ENCODE results near the gene CRMP1. TPM values are rescaled to one million over a fixed set of nuclear protein-coding genes. Genes with fewer than 3 reads are reported as not detected.

The CRMP1 gene
- total and polyA plus RNA-seq, 2 donors (not counting 3 experiments of a cell fraction or from before 2014, with no cell fraction given): 0.06 TPM; not detected in 1

GRCh38 chr4:5799406-5799805 is 93.5 kb downstream of the CRMP1 start:
- H3K27ac ChIP-seq (ENCODE audit: insufficient read depth, low read depth, low read length): no peak overlapping the region
- no peak overlapping the region for H2AFZ ChIP-seq (ENCODE audit: low read depth, low read length)
- dilution Hi-C loops (cut with MboI; ENCODE audit: extremely low pct_ligation_motif_present, low sequenced_read_pairs) (no loop called here), intact Hi-C loops (cut with micrococcal nuclease) (loop anchor here (10.0 kb wide), 1 partner anchor 165 kb away; no protein-coding TSS in a partner anchor)
- H3K9me1 ChIP-seq (replicated peaks; ENCODE audit: control insufficient read depth, extremely low read depth, insufficient read depth, low read length): no peaks in the 10 kb centered on the region
- no peaks in the 10 kb centered on the region for H3K9me3 ChIP-seq (replicated peaks; ENCODE audit: control insufficient read depth, insufficient read depth, low read length)
- H3K9ac ChIP-seq (replicated peaks; ENCODE audit: extremely low read depth, insufficient read depth, low read length): no peak overlapping the region
- TF ChIP-seq POLR2A (IDR thresholded peaks at IDR 0.05; ENCODE audit: low read depth, low read length): no peak
- no peak for TF ChIP-seq EZH2 (IDR thresholded peaks at IDR 0.05; ENCODE audit: borderline replicate concordance, low read depth, low read length, severe bottlenecking)
- no peak for TF ChIP-seq JUN (IDR thresholded peaks at IDR 0.05; ENCODE audit: borderline replicate concordance, insufficient read depth, insufficient read length, low read depth)
- TF ChIP-seq GATA2 (IDR thresholded peaks at IDR 0.05; ENCODE audit: insufficient read depth, insufficient read length, low read depth, low read length): no peak
- TF ChIP-seq POLR2AphosphoS5 (IDR thresholded peaks at IDR 0.05; ENCODE audit: insufficient read depth, low read depth, low read length): no peak
- TF ChIP-seq, protein P1, sequence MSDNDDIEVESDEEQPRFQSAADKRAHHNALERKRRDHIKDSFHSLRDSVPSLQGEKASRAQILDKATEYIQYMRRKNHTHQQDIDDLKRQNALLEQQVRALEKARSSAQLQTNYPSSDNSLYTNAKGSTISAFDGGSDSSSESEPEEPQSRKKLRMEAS (IDR thresholded peaks at IDR 0.05; ENCODE audit: insufficient read depth, insufficient read length): no peak
- TF ChIP-seq FOS (IDR thresholded peaks at IDR 0.05; ENCODE audit: borderline replicate concordance, insufficient read depth, low read length): no peak
- TF ChIP-seq, protein P2, sequence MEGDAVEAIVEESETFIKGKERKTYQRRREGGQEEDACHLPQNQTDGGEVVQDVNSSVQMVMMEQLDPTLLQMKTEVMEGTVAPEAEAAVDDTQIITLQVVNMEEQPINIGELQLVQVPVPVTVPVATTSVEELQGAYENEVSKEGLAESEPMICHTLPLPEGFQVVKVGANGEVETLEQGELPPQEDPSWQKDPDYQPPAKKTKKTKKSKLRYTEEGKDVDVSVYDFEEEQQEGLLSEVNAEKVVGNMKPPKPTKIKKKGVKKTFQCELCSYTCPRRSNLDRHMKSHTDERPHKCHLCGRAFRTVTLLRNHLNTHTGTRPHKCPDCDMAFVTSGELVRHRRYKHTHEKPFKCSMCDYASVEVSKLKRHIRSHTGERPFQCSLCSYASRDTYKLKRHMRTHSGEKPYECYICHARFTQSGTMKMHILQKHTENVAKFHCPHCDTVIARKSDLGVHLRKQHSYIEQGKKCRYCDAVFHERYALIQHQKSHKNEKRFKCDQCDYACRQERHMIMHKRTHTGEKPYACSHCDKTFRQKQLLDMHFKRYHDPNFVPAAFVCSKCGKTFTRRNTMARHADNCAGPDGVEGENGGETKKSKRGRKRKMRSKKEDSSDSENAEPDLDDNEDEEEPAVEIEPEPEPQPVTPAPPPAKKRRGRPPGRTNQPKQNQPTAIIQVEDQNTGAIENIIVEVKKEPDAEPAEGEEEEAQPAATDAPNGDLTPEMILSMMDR (IDR thresholded peaks at IDR 0.05; ENCODE audit: extremely low read depth in 1 of 2, insufficient read depth in 1 of 2, low read depth in 1 of 2, low read length in 2 of 2): no peak
- no peak for TF ChIP-seq MYC (IDR thresholded peaks at IDR 0.05; ENCODE audit: low read depth, low read length)
- FAIRE-seq (no peak), DNase-seq (ENCODE audit: low read depth, low spot score) (no peak)
- no peaks in the 10 kb centered on the region for H3K27me3 ChIP-seq (ENCODE audit: control insufficient read depth in 2 of 2, insufficient read depth in 2 of 2, low read length in 2 of 2)
- ChIA-PET CTCF (no interaction called here), POLR2A (no interaction called here)
- no TSS peak for BruUV-seq (replicated peaks)
- H3K4me1 ChIP-seq (ENCODE audit: control insufficient read depth, extremely low read depth, insufficient read depth, low read length): no peaks in the 10 kb centered on the region
- H3K36me3 ChIP-seq (ENCODE audit: control insufficient read depth in 2 of 2, extremely low read depth in 1 of 2, insufficient read depth in 2 of 2, low read length in 2 of 2): peaks cover 0 to 17% of the 10 kb centered on the region in 2 experiments
- H4K20me1 ChIP-seq (replicated peaks; ENCODE audit: control insufficient read depth, extremely low read depth, insufficient read depth, low read length): no peaks in the 10 kb centered on the region
- H3K79me2 ChIP-seq (ENCODE audit: control insufficient read depth, insufficient read depth, low read length): no peaks in the 10 kb centered on the region
- H3K4me3 ChIP-seq (replicated peaks in 1 of 3; ENCODE audit: insufficient read depth in 1 of 3, low read depth in 1 of 3, low read length in 3 of 3): no peak overlapping the region
- H3K4me2 ChIP-seq (ENCODE audit: insufficient read depth, low read length): no peak overlapping the region
